GM12864 (cell line): ENCODE measurements around the gene CCR5.

Experiments
- DNase-seq: peaks from one replicate; pipeline ENCODE4 v3.0.0-alpha.2; 2011; ENCODE audit warnings: low read depth
- H3K4me3 ChIP-seq: 2 replicates; pipeline ENCODE4 v1.5.1; 2011; ENCODE audit warnings: mild to moderate bottlenecking, low read depth, low read length, control low read depth
- TF ChIP-seq, protein P1 (sequence below): IDR thresholded peaks from 2 replicates; pipeline ENCODE4 v1.5.1; 2011; ENCODE audit warnings: low read depth, mild to moderate bottlenecking, moderate library complexity, low read length, control low read depth, inconsistent platforms; ENCODE audit errors: missing control alignments

Gene CCR5

DNA sequence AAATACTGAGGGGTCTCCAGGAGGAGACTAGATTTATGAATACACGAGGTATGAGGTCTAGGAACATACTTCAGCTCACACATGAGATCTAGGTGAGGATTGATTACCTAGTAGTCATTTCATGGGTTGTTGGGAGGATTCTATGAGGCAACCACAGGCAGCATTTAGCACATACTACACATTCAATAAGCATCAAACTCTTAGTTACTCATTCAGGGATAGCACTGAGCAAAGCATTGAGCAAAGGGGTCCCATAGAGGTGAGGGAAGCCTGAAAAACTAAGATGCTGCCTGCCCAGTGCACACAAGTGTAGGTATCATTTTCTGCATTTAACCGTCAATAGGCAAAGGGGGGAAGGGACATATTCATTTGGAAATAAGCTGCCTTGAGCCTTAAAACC is 4.5 kb downstream of the CCR5 start:
- TF ChIP-seq, protein P1, sequence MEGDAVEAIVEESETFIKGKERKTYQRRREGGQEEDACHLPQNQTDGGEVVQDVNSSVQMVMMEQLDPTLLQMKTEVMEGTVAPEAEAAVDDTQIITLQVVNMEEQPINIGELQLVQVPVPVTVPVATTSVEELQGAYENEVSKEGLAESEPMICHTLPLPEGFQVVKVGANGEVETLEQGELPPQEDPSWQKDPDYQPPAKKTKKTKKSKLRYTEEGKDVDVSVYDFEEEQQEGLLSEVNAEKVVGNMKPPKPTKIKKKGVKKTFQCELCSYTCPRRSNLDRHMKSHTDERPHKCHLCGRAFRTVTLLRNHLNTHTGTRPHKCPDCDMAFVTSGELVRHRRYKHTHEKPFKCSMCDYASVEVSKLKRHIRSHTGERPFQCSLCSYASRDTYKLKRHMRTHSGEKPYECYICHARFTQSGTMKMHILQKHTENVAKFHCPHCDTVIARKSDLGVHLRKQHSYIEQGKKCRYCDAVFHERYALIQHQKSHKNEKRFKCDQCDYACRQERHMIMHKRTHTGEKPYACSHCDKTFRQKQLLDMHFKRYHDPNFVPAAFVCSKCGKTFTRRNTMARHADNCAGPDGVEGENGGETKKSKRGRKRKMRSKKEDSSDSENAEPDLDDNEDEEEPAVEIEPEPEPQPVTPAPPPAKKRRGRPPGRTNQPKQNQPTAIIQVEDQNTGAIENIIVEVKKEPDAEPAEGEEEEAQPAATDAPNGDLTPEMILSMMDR = no peak
- H3K4me3 ChIP-seq = no peak overlapping the region
- no peak for DNase-seq

DNA sequence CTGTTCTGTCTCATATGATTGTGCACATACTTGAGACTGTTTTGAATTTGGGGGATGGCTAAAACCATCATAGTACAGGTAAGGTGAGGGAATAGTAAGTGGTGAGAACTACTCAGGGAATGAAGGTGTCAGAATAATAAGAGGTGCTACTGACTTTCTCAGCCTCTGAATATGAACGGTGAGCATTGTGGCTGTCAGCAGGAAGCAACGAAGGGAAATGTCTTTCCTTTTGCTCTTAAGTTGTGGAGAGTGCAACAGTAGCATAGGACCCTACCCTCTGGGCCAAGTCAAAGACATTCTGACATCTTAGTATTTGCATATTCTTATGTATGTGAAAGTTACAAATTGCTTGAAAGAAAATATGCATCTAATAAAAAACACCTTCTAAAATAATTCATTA is 5.1 kb downstream of the CCR5 start:
- DNase-seq = no peak
- TF ChIP-seq, protein P1 = no peak
- no peak overlapping the region for H3K4me3 ChIP-seq

DNA sequence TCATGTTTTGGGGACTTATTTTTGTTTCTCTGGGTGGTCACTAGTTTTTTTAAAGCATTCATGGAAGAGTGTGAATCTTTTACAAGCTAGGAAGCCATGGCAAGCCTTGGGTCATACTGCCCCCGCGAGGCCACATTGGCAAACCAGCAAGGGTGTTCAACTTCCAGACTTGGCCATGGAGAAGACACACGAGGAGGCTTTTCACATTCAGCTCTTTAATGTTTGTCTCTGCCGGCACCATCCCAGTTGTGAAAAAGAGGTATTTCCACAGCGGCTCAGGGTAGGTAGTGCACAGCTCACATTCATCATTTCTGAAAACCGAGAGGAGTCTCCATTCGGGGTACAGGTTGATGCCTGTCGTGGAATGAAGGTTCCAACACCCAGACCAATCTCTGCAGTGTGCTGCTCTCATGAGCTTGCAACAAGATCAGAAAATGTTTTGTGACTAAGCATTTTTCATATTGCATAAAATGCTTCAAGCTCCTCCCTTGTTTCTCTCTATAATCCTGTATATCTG is 7.7 kb downstream of the CCR5 start:
- no peak for DNase-seq
- TF ChIP-seq, protein P1 = peak; percentile 81
- no peak overlapping the region for H3K4me3 ChIP-seq

DNA sequence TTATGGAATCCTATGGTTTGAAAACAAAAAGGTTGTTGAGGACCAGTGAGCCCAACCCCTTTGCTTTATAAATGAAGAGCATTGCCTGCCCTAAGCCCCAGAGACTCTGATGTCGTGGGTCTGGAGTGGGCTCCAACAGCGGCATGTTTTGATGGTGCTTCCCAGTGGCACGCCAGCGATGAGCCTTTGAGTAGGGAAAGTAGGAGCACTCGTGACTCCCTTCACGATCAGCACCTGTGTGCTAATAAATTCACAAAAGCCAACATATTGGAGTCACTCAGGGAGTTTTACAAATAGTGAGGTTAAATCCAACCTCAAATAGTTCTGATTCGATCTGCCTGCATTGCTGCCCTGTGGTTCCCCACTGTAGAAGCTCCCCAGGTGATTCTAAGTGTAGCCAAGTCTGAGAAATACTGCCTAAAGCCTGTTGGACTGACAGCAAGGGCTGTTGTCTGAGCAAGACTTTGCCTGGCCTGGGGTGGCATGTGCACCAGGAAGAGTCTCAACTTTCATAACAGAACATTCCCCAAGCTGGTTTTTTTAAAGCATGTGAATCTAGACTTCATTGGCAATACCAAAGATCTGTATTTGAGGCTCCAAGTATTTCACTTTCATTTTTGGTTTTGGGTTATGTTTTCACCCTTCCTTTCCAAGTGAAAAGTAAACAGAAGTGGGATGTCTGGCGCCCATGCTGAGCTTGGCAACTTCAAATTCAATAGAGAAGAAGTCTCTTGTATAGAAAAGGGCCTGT is 9.9 kb downstream of the CCR5 start:
- H3K4me3 ChIP-seq = no peak overlapping the region
- no peak for DNase-seq
- TF ChIP-seq, protein P1 = no peak

DNA sequence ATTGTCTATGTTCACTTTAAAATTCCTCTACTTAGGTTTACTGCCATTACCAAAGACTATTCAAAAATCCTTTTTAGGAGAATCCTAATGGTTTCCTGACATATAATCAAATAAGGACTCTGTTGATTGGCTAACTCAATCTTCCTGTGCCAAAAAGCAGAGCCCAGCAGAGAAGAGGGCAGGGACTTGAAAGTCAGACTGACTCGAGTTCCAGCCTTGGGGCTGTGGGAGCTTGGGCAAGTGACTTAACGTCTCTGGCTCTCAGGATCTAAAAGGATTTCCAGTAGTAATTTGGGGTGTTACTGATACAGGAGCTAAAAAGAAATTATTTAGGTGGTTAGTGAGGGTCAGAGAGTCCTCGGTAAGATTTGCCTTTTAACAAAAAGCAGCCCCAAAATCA is 10.9 kb downstream of the CCR5 start:
- no peak for DNase-seq
- TF ChIP-seq, protein P1 = no peak
- no peak overlapping the region for H3K4me3 ChIP-seq

DNA sequence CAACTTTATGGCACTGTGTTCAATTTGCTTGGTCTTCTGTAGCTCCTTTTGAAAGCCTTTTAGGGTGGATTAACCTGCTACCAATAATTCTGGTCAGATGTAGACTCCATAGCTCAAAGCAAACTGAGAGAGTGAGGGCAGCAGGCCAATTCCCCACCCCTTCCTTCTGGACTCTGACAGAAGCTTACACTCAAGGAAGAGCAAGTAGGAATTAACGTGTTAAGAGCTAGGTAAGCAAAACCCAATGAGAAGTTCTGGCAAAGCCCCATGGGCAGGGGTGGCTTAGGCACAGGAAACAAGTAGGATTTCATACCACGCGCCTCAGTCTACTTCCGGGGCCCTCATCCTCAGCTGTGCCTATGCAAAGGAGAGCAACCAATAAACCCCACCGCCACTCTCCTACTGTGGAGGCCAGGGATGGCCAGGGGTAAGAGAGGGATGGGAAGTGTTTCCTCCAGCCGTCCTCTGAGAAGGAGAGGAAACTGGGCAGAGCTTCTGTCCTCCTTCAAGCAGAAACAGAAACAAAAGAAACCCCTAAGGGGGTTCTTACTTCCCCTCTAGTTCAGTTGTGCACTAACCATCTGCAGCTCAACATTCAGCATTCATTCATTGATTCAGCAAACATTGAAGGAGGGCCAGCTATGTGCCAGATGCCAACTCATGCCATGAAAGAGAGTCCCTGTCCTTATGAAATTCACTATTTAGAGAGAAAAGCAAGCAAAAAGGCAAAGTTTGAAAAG is 12.6 kb downstream of the CCR5 start:
- TF ChIP-seq, protein P1 = no peak

More for the DNA sequence above, 12.6 kb downstream of the CCR5 start:
- H3K4me3 ChIP-seq = no peak overlapping the region
- DNase-seq = no peak
